Suprapubic skin (tissue), 3 donors: ENCODE results near the gene ZNF583.
A peak's percentile ranks its signal among the peaks of the same experiment; 100 is the strongest.

ENCODE experiments used
- POLR2AphosphoS5 ChIP-seq, 3 donors: sonication (generic); formaldehyde crosslinking; IDR thresholded peaks; one replicate each; pipeline ENCODE4 v1.6.1; 2017; ENCODE audit warnings: antibody characterized with exemption in 3 of 3
- TF ChIP-seq, protein P1 (sequence below), 2 donors: fragments of 200-600 bp in 1 of 2; fragments of 450-650 bp in 1 of 2; sonication (generic) in 1 of 2; IDR thresholded peaks; one replicate each; pipeline ENCODE4 v1.5.1; 2016 to 2019; ENCODE audit warnings: antibody characterized with exemption in 2 of 2, mild to moderate bottlenecking in 1 of 2, moderate library complexity in 1 of 2

DNA sequence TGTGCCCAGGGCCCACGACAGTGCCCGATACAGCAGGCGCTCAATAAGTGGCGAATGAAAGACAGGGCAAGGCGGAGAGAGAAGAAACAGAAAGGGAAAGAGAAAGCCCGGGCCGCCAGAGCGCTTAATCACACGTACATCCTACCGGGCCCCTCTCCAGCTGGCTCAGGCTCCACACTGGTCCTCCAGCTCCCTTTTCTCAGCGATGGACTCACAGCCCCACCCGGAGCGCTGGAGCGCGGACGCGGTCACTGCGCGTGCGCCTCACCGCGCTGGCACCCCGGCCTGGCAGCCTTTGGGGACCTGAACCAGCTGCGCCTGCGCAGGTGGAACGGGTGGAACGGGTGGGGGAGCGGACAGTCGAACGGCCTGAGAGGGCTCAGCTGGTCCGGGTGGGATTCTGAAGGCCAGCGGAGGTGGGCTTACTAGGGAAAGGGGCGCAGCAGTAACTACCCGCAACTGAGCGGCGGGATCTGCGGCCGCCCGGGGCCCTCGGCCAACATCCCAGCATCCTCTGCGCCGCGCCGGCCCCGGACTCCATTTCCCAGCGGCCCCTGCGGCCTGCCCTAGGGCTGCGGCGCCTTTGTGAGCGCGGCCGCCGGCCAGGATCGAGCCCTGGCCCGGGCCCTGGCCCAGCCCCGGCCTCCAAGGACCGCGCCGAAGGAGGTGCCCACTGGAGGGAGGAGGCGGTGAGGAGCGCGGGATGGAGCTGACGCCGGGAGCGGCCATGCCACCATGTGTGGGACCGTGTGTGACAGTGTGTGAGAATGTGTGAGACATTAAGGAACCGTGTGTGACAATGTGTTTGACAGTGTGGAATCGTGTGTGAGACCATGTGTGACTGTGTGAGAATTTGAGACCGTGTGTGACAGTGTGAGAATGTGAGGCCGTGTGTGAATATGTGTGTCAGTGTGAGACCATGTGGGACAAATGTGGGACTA, at the start of gene ZNF583:
- TF ChIP-seq, protein P1, sequence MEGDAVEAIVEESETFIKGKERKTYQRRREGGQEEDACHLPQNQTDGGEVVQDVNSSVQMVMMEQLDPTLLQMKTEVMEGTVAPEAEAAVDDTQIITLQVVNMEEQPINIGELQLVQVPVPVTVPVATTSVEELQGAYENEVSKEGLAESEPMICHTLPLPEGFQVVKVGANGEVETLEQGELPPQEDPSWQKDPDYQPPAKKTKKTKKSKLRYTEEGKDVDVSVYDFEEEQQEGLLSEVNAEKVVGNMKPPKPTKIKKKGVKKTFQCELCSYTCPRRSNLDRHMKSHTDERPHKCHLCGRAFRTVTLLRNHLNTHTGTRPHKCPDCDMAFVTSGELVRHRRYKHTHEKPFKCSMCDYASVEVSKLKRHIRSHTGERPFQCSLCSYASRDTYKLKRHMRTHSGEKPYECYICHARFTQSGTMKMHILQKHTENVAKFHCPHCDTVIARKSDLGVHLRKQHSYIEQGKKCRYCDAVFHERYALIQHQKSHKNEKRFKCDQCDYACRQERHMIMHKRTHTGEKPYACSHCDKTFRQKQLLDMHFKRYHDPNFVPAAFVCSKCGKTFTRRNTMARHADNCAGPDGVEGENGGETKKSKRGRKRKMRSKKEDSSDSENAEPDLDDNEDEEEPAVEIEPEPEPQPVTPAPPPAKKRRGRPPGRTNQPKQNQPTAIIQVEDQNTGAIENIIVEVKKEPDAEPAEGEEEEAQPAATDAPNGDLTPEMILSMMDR (IDR thresholded peaks at IDR 0.05), result no peak
- TF ChIP-seq POLR2AphosphoS5 (IDR thresholded peaks at IDR 0.05), result peak in 1 of 3 donors; percentile 1
